ENCODE data around the gene KCNAB3.
A peak's percentile ranks its signal among the peaks of the same experiment; 100 is the strongest.

KCNAB3 gene

DNA sequence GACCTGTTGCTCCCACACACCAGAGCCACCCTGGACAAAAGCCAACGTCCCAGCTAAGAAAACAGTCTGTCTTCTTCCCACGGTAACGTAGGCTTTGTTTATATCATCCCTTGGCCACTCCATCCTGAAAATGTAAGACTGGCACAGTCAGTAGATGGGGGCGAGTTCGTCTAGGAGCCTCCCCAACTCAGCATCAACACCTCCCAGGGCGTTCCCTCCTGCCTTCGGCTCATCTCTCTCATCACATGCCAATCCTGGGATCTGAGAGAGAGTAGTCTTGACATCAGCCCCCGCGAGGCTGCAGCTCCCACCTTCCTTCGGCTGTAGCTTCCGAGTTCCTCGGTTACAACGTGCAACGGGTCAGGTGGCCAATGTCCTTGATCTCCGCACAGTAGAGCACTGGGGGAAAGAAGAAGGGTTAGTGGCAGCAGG is 14.5 kb downstream of the KCNAB3 start:
- DNase-seq (ENCODE audit: low read depth), result no peak
- TF ChIP-seq, protein P1, sequence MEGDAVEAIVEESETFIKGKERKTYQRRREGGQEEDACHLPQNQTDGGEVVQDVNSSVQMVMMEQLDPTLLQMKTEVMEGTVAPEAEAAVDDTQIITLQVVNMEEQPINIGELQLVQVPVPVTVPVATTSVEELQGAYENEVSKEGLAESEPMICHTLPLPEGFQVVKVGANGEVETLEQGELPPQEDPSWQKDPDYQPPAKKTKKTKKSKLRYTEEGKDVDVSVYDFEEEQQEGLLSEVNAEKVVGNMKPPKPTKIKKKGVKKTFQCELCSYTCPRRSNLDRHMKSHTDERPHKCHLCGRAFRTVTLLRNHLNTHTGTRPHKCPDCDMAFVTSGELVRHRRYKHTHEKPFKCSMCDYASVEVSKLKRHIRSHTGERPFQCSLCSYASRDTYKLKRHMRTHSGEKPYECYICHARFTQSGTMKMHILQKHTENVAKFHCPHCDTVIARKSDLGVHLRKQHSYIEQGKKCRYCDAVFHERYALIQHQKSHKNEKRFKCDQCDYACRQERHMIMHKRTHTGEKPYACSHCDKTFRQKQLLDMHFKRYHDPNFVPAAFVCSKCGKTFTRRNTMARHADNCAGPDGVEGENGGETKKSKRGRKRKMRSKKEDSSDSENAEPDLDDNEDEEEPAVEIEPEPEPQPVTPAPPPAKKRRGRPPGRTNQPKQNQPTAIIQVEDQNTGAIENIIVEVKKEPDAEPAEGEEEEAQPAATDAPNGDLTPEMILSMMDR (IDR thresholded peaks at IDR 0.05; ENCODE audit: low read depth, low read length), result no peak
- TF ChIP-seq POLR2A (IDR thresholded peaks at IDR 0.05; ENCODE audit: extremely low read depth, insufficient read length) (no peak), MAX (IDR thresholded peaks at IDR 0.05; ENCODE audit: low read depth, low read length) (no peak), MYC (IDR thresholded peaks at IDR 0.05; ENCODE audit: low read depth, low read length) (no peak)
- H3K4me3 ChIP-seq (ENCODE audit: low read depth, low read length), result peak overlapping the region; percentile 74

DNA sequence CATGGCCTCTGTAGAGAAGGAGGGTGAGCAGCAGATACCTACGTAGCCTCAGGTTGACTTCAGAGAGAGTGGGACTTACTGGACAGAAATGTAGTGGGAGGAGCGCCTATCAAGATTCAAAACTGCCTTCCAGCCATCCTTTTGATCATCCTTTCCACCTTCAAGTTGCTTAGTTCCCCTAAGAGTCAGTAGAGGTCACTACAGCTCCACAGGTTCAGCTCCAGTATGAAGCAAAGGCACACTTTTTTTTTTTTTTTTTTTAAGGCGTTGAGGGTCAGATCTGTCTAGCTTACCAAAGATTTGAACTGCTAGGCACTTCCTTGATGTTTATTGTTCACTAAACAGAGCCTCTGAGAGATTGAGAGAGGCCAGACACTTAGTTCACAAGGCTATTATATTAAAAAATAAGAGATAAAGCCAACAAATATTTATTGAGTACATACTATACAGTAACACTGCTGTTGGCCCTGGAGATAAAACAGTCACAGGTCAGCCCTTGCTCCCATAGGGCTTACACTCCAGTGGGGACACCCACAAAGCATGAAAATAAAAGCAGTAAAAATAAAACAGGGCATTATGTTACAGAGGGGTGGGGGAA is 16.6 kb downstream of the KCNAB3 start:
- peak; percentile 85 for DNase-seq (ENCODE audit: low read depth)
- H3K4me3 ChIP-seq (ENCODE audit: low read depth, low read length), result no peak overlapping the region
- TF ChIP-seq MYC (IDR thresholded peaks at IDR 0.05; ENCODE audit: low read depth, low read length) (no peak), POLR2A (IDR thresholded peaks at IDR 0.05; ENCODE audit: extremely low read depth, insufficient read length) (no peak)
- TF ChIP-seq, protein P1 (IDR thresholded peaks at IDR 0.05; ENCODE audit: low read depth, low read length), result peak; percentile 61

DNA sequence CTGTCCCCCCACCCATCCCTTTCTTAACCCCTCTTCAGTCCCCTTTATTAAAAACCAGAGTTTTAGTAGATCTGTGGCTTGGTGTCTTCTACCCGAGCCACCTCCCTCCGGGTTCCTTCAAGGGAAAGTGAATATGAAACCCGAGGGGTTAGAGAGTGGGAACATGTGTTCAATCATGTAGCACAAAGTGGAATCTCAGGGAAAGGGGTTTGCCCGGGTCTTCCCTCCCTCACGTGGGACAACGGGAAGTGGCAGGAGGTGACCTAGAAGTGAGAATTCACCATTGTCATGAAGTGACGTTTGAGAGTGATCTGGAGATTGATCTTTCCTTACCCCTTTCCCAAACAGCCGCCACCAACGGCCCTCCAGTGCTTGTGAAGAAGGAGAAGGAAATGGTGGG is 18.5 kb downstream of the KCNAB3 start:
- no peak overlapping the region for H3K4me3 ChIP-seq (ENCODE audit: low read depth, low read length)
- TF ChIP-seq, protein P1 (IDR thresholded peaks at IDR 0.05; ENCODE audit: low read depth, low read length), result no peak

DNA sequence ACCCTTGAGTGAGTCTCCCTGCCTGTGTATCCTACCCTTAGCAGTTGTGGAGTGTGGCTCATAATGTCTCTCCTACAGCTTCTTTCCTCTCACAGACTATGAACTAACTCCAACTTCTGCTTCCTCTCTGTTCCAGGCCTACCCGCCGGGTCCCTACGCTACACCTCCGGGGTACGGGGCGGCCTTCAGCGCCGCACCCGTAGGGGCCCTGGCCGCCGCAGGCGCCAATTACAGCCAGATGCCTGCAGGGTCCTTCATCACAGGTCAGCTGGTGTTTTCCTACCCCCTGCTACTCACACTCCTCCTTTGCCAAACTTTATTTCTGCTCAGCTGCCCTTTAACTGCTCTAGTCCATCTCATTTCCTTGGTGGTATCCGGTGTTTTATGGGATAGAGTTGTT is 18.9 kb downstream of the KCNAB3 start:
- DNase-seq (ENCODE audit: low read depth), result no peak
- TF ChIP-seq POLR2A (IDR thresholded peaks at IDR 0.05; ENCODE audit: extremely low read depth, insufficient read length) (no peak), MYC (IDR thresholded peaks at IDR 0.05; ENCODE audit: low read depth, low read length) (no peak), MAX (IDR thresholded peaks at IDR 0.05; ENCODE audit: low read depth, low read length) (no peak)
- TF ChIP-seq, protein P1 (IDR thresholded peaks at IDR 0.05; ENCODE audit: low read depth, low read length), result no peak
- no peak overlapping the region for H3K4me3 ChIP-seq (ENCODE audit: low read depth, low read length)

More for the DNA sequence above, 18.5 kb downstream of the KCNAB3 start:
- no peak for DNase-seq (ENCODE audit: low read depth)

DNA sequence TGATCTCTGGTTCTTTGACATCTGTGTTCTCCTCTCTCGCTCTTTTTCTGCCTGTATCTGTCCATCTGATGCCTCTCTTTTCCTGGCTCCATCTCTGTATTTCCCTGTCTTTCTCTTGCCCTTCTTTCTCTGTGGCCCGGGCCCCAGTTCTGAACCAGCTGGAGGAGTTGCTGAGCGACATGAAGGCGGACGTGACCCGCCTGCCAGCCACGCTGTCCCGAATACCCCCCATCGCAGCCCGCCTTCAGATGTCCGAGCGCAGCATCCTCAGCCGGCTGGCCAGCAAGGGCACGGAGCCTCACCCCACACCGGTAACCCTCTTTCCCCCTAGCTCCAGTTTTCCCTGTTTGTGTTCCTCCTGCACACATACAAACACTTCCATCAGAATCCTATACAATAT is 19.4 kb downstream of the KCNAB3 start:
- DNase-seq (ENCODE audit: low read depth), result no peak
- TF ChIP-seq POLR2A (IDR thresholded peaks at IDR 0.05; ENCODE audit: extremely low read depth, insufficient read length) (no peak), MAX (IDR thresholded peaks at IDR 0.05; ENCODE audit: low read depth, low read length) (no peak), MYC (IDR thresholded peaks at IDR 0.05; ENCODE audit: low read depth, low read length) (no peak)
- TF ChIP-seq, protein P1 (IDR thresholded peaks at IDR 0.05; ENCODE audit: low read depth, low read length), result no peak

DNA sequence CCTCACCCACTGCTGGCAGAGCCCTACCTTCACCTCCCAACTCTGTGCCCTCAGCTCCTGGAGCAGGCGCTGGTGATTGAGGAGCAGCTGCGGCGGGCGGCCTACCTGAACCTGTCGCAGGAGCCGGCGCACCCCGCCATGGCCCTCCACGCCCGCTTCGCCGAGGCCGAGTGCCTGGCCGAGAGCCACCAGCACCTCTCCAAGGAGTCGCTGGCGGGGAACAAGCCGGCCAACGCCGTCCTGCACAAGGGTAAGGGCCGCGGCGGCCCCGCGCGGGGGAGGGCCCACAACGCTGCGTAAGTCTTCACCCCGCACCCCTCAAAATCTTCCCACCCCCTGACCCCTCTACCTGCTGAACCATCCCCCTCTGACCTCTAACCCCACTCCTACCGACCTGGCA is 20.6 kb downstream of the KCNAB3 start:
- no peak for DNase-seq (ENCODE audit: low read depth)
- TF ChIP-seq POLR2A (IDR thresholded peaks at IDR 0.05; ENCODE audit: extremely low read depth, insufficient read length) (no peak), MYC (IDR thresholded peaks at IDR 0.05; ENCODE audit: low read depth, low read length) (no peak), MAX (IDR thresholded peaks at IDR 0.05; ENCODE audit: low read depth, low read length) (no peak)
- TF ChIP-seq, protein P1 (IDR thresholded peaks at IDR 0.05; ENCODE audit: low read depth, low read length), result no peak

More for the DNA sequence above, 19.4 kb downstream of the KCNAB3 start:
- no peak overlapping the region for H3K4me3 ChIP-seq (ENCODE audit: low read depth, low read length)

More for the DNA sequence above, 20.6 kb downstream of the KCNAB3 start:
- no peak overlapping the region for H3K4me3 ChIP-seq (ENCODE audit: low read depth, low read length)

All from NB4 (cell line).